Thyroid gland (tissue), 4 donors: ENCODE data around the gene BMP8A.
A peak's percentile ranks its signal among the peaks of the same experiment; 100 is the strongest.

Source experiments
- POLR2A ChIP-seq, 2 donors: fragments of 450-650 bp; IDR thresholded peaks; one replicate each; pipeline ENCODE4 v1.6.1; 2017; ENCODE audit warnings: antibody characterized with exemption in 2 of 2, mild to moderate bottlenecking in 2 of 2, moderate library complexity in 1 of 2
- TF ChIP-seq, protein P1 (sequence below), 6 experiments: fragments of 200-600 bp in 3 of 6; fragments of 450-650 bp in 3 of 6; sonication (generic) in 3 of 6; IDR thresholded peaks; one replicate each; pipeline ENCODE4 v1.5.1; 2016 to 2019; ENCODE audit warnings: antibody characterized with exemption in 6 of 6, mild to moderate bottlenecking in 2 of 6, inconsistent platforms in 1 of 6, moderate library complexity in 1 of 6

DNA sequence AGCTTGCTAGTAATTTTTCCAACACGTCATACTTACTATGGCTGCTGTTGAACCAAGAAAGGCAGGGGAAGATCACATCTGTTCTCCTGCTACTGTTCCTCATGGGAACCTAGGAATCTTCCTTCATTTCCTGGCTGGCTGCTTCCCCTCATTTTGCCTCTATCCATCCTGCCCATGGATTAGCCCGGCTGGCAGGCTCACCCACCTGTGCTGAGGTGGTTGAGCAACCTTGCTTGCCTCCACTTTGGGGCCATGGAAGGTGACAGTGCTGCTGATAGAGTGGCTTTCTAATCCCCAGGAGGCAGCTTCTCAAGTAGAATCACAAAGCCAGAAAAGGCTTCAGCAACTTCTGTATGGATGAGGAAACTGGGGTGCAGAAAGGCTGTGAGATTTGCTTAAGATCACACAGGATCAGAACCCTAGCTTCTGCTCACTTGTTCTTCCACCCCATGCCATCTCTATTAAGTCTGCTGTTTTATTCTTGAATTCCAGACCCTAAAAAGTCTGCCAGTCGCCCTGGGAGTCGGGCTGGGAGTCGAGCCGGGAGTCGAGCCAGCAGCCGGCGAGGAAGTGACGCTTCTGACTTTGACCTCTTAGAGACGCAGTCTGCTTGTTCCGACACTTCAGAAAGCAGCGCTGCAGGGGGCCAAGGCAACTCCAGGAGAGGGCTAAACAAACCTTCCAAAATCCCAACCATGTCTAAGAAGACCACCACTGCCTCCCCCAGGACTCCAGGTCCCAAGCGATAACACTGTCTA, 6.2 kb upstream of the BMP8A start:
- TF ChIP-seq, protein P1, sequence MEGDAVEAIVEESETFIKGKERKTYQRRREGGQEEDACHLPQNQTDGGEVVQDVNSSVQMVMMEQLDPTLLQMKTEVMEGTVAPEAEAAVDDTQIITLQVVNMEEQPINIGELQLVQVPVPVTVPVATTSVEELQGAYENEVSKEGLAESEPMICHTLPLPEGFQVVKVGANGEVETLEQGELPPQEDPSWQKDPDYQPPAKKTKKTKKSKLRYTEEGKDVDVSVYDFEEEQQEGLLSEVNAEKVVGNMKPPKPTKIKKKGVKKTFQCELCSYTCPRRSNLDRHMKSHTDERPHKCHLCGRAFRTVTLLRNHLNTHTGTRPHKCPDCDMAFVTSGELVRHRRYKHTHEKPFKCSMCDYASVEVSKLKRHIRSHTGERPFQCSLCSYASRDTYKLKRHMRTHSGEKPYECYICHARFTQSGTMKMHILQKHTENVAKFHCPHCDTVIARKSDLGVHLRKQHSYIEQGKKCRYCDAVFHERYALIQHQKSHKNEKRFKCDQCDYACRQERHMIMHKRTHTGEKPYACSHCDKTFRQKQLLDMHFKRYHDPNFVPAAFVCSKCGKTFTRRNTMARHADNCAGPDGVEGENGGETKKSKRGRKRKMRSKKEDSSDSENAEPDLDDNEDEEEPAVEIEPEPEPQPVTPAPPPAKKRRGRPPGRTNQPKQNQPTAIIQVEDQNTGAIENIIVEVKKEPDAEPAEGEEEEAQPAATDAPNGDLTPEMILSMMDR (IDR thresholded peaks at IDR 0.05), result peak in 1 of 6 experiments; percentile 11
- TF ChIP-seq POLR2A (IDR thresholded peaks at IDR 0.05), result peak in 1 of 2 donors; percentile 43
